H9 (cell line): ENCODE data around the gene PLA2G4D. TPM values are rescaled to one million over a fixed set of nuclear protein-coding genes. Genes with fewer than 3 reads are reported as not detected.

Experiments used
- DNase-seq: peaks from one replicate; pipeline ENCODE4 v3.0.0-alpha.2; 2017
- H2AFZ ChIP-seq: one replicate; pipeline ENCODE4 v1.6.1; 2013; ENCODE audit warnings: mild to moderate bottlenecking, low read length, control low read depth, moderate library complexity
- H2AK5ac ChIP-seq: 2 replicates; pipeline ENCODE4 v1.6.1; 2013; ENCODE audit warnings: low read length, control low read depth, mixed read lengths; ENCODE audit not compliant: insufficient read length
- H2BK120ac ChIP-seq: one replicate; pipeline ENCODE4 v1.6.1; 2013; ENCODE audit warnings: low read depth, mild to moderate bottlenecking, low read length, control low read depth, inconsistent platforms; ENCODE audit not compliant: poor library complexity, severe bottlenecking
- H2BK12ac ChIP-seq: 2 replicates; pipeline ENCODE4 v1.6.1; 2013; ENCODE audit warnings: low read length, control low read depth, mixed read lengths, low read depth; ENCODE audit not compliant: insufficient read length
- H2BK15ac ChIP-seq: 2 replicates; pipeline ENCODE4 v1.6.1; 2013; ENCODE audit warnings: low read depth, low read length, control low read depth
- H2BK20ac ChIP-seq: one replicate; pipeline ENCODE4 v1.6.1; 2013; ENCODE audit warnings: low read depth, mild to moderate bottlenecking, low read length, control low read depth, inconsistent platforms; ENCODE audit not compliant: poor library complexity, severe bottlenecking
- H2BK5ac ChIP-seq: 2 replicates; pipeline ENCODE4 v1.6.1; 2013; ENCODE audit warnings: low read length, control low read depth, mixed read lengths; ENCODE audit not compliant: insufficient read length
- H3K14ac ChIP-seq: 2 replicates; pipeline ENCODE4 v1.6.1; 2013; ENCODE audit warnings: low read length, control low read depth; ENCODE audit not compliant: insufficient read depth
- H3K18ac ChIP-seq: 2 replicates; pipeline ENCODE4 v1.6.1; 2013; ENCODE audit warnings: low read depth, mild to moderate bottlenecking, mixed read lengths, low read length, control low read depth; ENCODE audit not compliant: insufficient read length
- H3K23ac ChIP-seq: 2 replicates; pipeline ENCODE4 v1.6.1; 2013; ENCODE audit warnings: low read length, control low read depth, mixed read lengths, low read depth; ENCODE audit not compliant: insufficient read length
- H3K23me2 ChIP-seq: 2 replicates; pipeline ENCODE4 v1.6.1; 2013; ENCODE audit warnings: low read depth, mild to moderate bottlenecking, mixed read lengths, low read length, control low read depth; ENCODE audit not compliant: insufficient read length, poor library complexity, severe bottlenecking
- H3K27ac ChIP-seq: 2 replicates; pipeline ENCODE4 v1.5.1; 2013; ENCODE audit warnings: low read length, control low read depth, mixed read lengths, low read depth; ENCODE audit not compliant: insufficient read length
- H3K27me3 ChIP-seq: 2 replicates; pipeline ENCODE4 v1.6.1; 2013; ENCODE audit warnings: low read length, control low read depth, inconsistent platforms; ENCODE audit not compliant: insufficient read depth
- H3K4ac ChIP-seq: 2 replicates; pipeline ENCODE4 v1.6.1; 2013; ENCODE audit warnings: low read depth, mild to moderate bottlenecking, control low read depth, inconsistent platforms, low read length, moderate library complexity
- H3K4me1 ChIP-seq: 2 replicates; pipeline ENCODE4 v1.6.1; 2013; ENCODE audit warnings: low read length, control low read depth, inconsistent platforms; ENCODE audit not compliant: insufficient read depth
- H3K4me2 ChIP-seq: 2 replicates; pipeline ENCODE4 v1.6.1; 2013; ENCODE audit warnings: low read length, control low read depth, mixed read lengths; ENCODE audit not compliant: insufficient read length, insufficient read depth
- H3K56ac ChIP-seq: 2 replicates; pipeline ENCODE4 v1.6.1; 2013; ENCODE audit warnings: low read depth, mild to moderate bottlenecking, mixed read lengths, low read length, control low read depth; ENCODE audit not compliant: insufficient read length
- H3K79me1 ChIP-seq: 2 replicates; pipeline ENCODE4 v1.6.1; 2013; ENCODE audit warnings: low read depth, mild to moderate bottlenecking, moderate library complexity, low read length, control low read depth, inconsistent platforms; ENCODE audit not compliant: insufficient read depth, poor library complexity, severe bottlenecking
- H3K79me2 ChIP-seq: 2 replicates; pipeline ENCODE4 v1.6.1; 2013; ENCODE audit warnings: low read length, control low read depth, inconsistent platforms; ENCODE audit not compliant: insufficient read depth
- H3K9ac ChIP-seq: 2 replicates; pipeline ENCODE4 v1.6.1; 2013; ENCODE audit warnings: low read length, control low read depth, mixed read lengths; ENCODE audit not compliant: insufficient read length; ENCODE audit errors: extremely low read depth
- H3K9me3 ChIP-seq: one replicate; pipeline ENCODE4 v1.6.1; 2013; ENCODE audit warnings: low read depth, low read length, inconsistent platforms; ENCODE audit not compliant: control insufficient read depth
- H3T11ph ChIP-seq: one replicate; pipeline ENCODE4 v1.6.1; 2013; ENCODE audit warnings: mild to moderate bottlenecking, low read length, control low read depth, inconsistent platforms
- H4K20me1 ChIP-seq: one replicate; pipeline ENCODE4 v1.6.1; 2013; ENCODE audit not compliant: control insufficient read depth, insufficient read length, insufficient read depth
- H4K5ac ChIP-seq: 2 replicates; pipeline ENCODE4 v1.6.1; 2013; ENCODE audit warnings: low read depth, mild to moderate bottlenecking, mixed read lengths, low read length, control low read depth; ENCODE audit not compliant: insufficient read length
- H4K8ac ChIP-seq: replicated peaks from 2 replicates; pipeline ENCODE4 v1.6.1; 2013; ENCODE audit warnings: low read length, control low read depth, mixed read lengths, low read depth; ENCODE audit not compliant: insufficient read length
- H4K91ac ChIP-seq: 2 replicates; pipeline ENCODE4 v1.6.1; 2013; ENCODE audit warnings: low read depth, mild to moderate bottlenecking, moderate library complexity, mixed read lengths, low read length, control low read depth; ENCODE audit not compliant: insufficient read length
- H3K27ac Mint-ChIP-seq, 3 experiments: 2 replicates in 2 of 3; 3 replicates in 1 of 3; pipeline ENCODE4 v1.8.0; 2020 to 2021; ENCODE audit warnings: mixed read lengths in 3 of 3, mild to moderate bottlenecking in 1 of 3, moderate library complexity in 1 of 3
- H3K27me3 Mint-ChIP-seq: 2 replicates; pipeline ENCODE4 v1.8.0; 2021; ENCODE audit warnings: low read depth, mild to moderate bottlenecking, moderate library complexity, mixed read lengths
- H3K36me3 Mint-ChIP-seq, 3 experiments: 2 replicates in 2 of 3; 3 replicates in 1 of 3; pipeline ENCODE4 v1.8.0; 2020 to 2021; ENCODE audit warnings: low read depth in 3 of 3, mixed read lengths in 3 of 3; ENCODE audit not compliant: insufficient read depth in 1 of 3
- H3K4me1 Mint-ChIP-seq, 2 experiments: 2 replicates each; pipeline ENCODE4 v1.8.0; 2020; ENCODE audit warnings: mixed read lengths in 2 of 2
- H3K4me3 Mint-ChIP-seq, 2 experiments: 2 replicates in 1 of 2; 3 replicates in 1 of 2; pipeline ENCODE4 v1.8.0; 2020 to 2021; ENCODE audit warnings: mild to moderate bottlenecking in 2 of 2, mixed read lengths in 2 of 2, moderate library complexity in 1 of 2
- H3K9me3 Mint-ChIP-seq, 2 experiments: 2 replicates in 1 of 2; 3 replicates in 1 of 2; pipeline ENCODE4 v1.8.0; 2020; ENCODE audit warnings: mild to moderate bottlenecking in 2 of 2, mixed read lengths in 2 of 2, moderate library complexity in 1 of 2
- CTCF ChIP-seq: fragments of 200-600 bp; sonication (generic); conservative IDR thresholded peaks from 3 replicates; pipeline ENCODE4 v1.8.0; 2021; ENCODE audit warnings: antibody characterized with exemption, mild to moderate bottlenecking
- WGBS: extraction: QIAGEN DNeasy Blood & Tissue Kit; methylation state at CpG from one replicate; pipeline ENCODE4 v1.1.7; 2013; ENCODE audit warnings: missing lambda C conversion rate, low lambda C conversion rate, mixed read lengths; ENCODE audit not compliant: insufficient read length; ENCODE audit errors: extremely low coverage; 5-methylcytosine and 5-hydroxymethylcytosine counted together
- total RNA-seq: library from RNA; stranded (reverse); gene quantifications from 2 replicates; pipeline ENCODE4 v1.2.1, GENCODE V29; 2021

The PLA2G4D gene
- total RNA-seq, 1 experiment from 2014 or later = 0.33 TPM

- H3K18ac ChIP-seq = no peak overlapping the region
- no peak overlapping the region for H2BK15ac ChIP-seq
- Mint-ChIP-seq H3K4me3 (no peak overlapping the region), H3K27me3 (no peaks in the 10 kb centered on the region; the same call in 1 of the 2 replicates), H3K27ac (no peak overlapping the region), H3K9me3 (peaks cover 7 to 11% of the 10 kb centered on the region in 2 experiments; a peak in 3 of 5 replicates), H3K36me3 (no peaks in the 10 kb centered on the region; a peak in 2 of 7 replicates), H3K4me1 (peaks cover 8% of the 10 kb centered on the region in 2 experiments)
- H3K4ac ChIP-seq = no peak overlapping the region
- no peak overlapping the region for H2BK12ac ChIP-seq
- H2AFZ ChIP-seq = peak overlapping the region; percentile 18
- H3K56ac ChIP-seq = no peak overlapping the region
- no CpG with 5 or more reads among the region's 8 CpGs for WGBS
- no peak overlapping the region for H4K91ac ChIP-seq
- H3K14ac ChIP-seq = no peak overlapping the region
- H3K23ac ChIP-seq = no peak overlapping the region
- H4K8ac ChIP-seq = no peak overlapping the region
- no peak overlapping the region for H2BK120ac ChIP-seq
- DNase-seq = no peak
- H3K79me2 ChIP-seq = no peaks in the 10 kb centered on the region
- H3K27me3 ChIP-seq = no peaks in the 10 kb centered on the region
- no peaks in the 10 kb centered on the region for H3K9me3 ChIP-seq
- no peaks in the 10 kb centered on the region for H3K79me1 ChIP-seq
- H3K4me1 ChIP-seq = peaks cover 9% of the 10 kb centered on the region; the same call in 1 of the 2 replicates
- H4K5ac ChIP-seq = no peak overlapping the region
- H3T11ph ChIP-seq = no peak overlapping the region
- no peak overlapping the region for H2BK20ac ChIP-seq
- no peak overlapping the region for H3K4me2 ChIP-seq
- H3K23me2 ChIP-seq = no peaks in the 10 kb centered on the region
- no peak for TF ChIP-seq CTCF
- H3K27ac ChIP-seq = peak overlapping the region; percentile 11
- H2BK5ac ChIP-seq = no peak overlapping the region
- no peaks in the 10 kb centered on the region for H4K20me1 ChIP-seq
- no peak overlapping the region for H2AK5ac ChIP-seq
- H3K9ac ChIP-seq = no peak overlapping the region
Measured at GRCh38 chr15:42034628-42035434, 59.5 kb downstream of the PLA2G4D start.
